Endothelial cell of umbilical vein (primary cell): Measurements from ENCODE around the gene ACSS1. TPM values are rescaled to one million over a fixed set of nuclear protein-coding genes. Genes with fewer than 3 reads are reported as not detected.

Experiments used
- BruUV-seq: library from RNA; stranded (reverse); fragments of 400-500 nt; replicated peaks from 2 replicates; lab custom pipeline; 2021; lab: Mats Ljungman, UMichigan
- CTCF ChIA-PET: fragments of 300-600, 350-600 bp; sonication (Branson Sonifier 250); formaldehyde crosslinking; loops from one replicate; lab custom pipeline; 2021; ENCODE audit warnings: antibody characterized with exemption, inconsistent platforms; lab: Charles Lee
- POLR2A ChIA-PET: fragments of 300-600, 350-600 bp; sonication (Branson Sonifier 250); formaldehyde crosslinking; loops from one replicate; lab custom pipeline; 2021; ENCODE audit warnings: antibody characterized with exemption, inconsistent platforms; lab: Charles Lee
- DNase-seq: peaks from one replicate; pipeline ENCODE4 v3.0.0-alpha.2; 2011; ENCODE audit warnings: low read depth, low spot score
- FAIRE-seq: peaks from 2 replicates; lab custom pipeline; 2011; peaks lifted over from hg19 to GRCh38; lab: Jason Lieb, UNC
- H2AFZ ChIP-seq: 2 replicates; pipeline ENCODE4 v1.6.0; 2012; ENCODE audit warnings: low read depth, low read length, control low read depth, inconsistent platforms
- H3K27ac ChIP-seq: 2 replicates; pipeline ENCODE4 v1.5.1; 2011; ENCODE audit warnings: low read depth, mild to moderate bottlenecking, control low read depth, low read length, moderate library complexity; ENCODE audit not compliant: insufficient read depth
- H3K27me3 ChIP-seq, 2 experiments: 2 replicates each; pipeline versions ENCODE4 v1.6.0 to v1.6.1; 2011; ENCODE audit warnings: low read length in 2 of 2, mixed read lengths in 1 of 2; ENCODE audit not compliant: control insufficient read depth in 2 of 2, insufficient read depth in 2 of 2
- H3K36me3 ChIP-seq, 2 experiments: 2 replicates in 1 of 2; 3 replicates in 1 of 2; pipeline ENCODE4 v1.5.1; 2011; ENCODE audit warnings: low read length in 2 of 2, mild to moderate bottlenecking in 1 of 2, moderate library complexity in 1 of 2; ENCODE audit not compliant: control insufficient read depth in 2 of 2, insufficient read depth in 2 of 2; ENCODE audit errors: extremely low read depth in 1 of 2
- H3K4me1 ChIP-seq: 3 replicates; pipeline ENCODE4 v1.5.1; 2011; ENCODE audit warnings: mild to moderate bottlenecking, low read length; ENCODE audit not compliant: control insufficient read depth, insufficient read depth; ENCODE audit errors: extremely low read depth
- H3K4me2 ChIP-seq: 2 replicates; pipeline ENCODE4 v1.6.1; 2011; ENCODE audit warnings: low read length, control low read depth, mixed read lengths; ENCODE audit not compliant: insufficient read depth
- H3K4me3 ChIP-seq, 3 experiments: fragments of 200-600 bp in 1 of 3; sonication (generic), shearing (Covaris generic) in 1 of 3; replicated peaks in 1 of 3; 2 replicates each; pipeline ENCODE4 v1.5.1; 2011 to 2016; ENCODE audit warnings: control low read depth in 3 of 3, low read length in 3 of 3, mild to moderate bottlenecking in 2 of 3, inconsistent platforms in 1 of 3, low read depth in 1 of 3, moderate library complexity in 1 of 3; ENCODE audit not compliant: insufficient read depth in 1 of 3
- H3K79me2 ChIP-seq: 2 replicates; pipeline ENCODE4 v1.6.0; 2012; ENCODE audit warnings: low read length, inconsistent platforms; ENCODE audit not compliant: control insufficient read depth, insufficient read depth
- H3K9ac ChIP-seq: replicated peaks from 2 replicates; pipeline ENCODE3; 2011; ENCODE audit warnings: low read length, control low read depth; ENCODE audit not compliant: insufficient read depth; ENCODE audit errors: extremely low read depth
- H3K9me1 ChIP-seq: replicated peaks from 3 replicates; pipeline ENCODE4 v1.6.0; 2011; ENCODE audit warnings: mild to moderate bottlenecking, low read length; ENCODE audit not compliant: control insufficient read depth, insufficient read depth; ENCODE audit errors: extremely low read depth
- H3K9me3 ChIP-seq: replicated peaks from 2 replicates; pipeline ENCODE4 v1.5.1; 2012; ENCODE audit warnings: low read length, inconsistent platforms; ENCODE audit not compliant: control insufficient read depth, insufficient read depth
- H4K20me1 ChIP-seq: replicated peaks from 2 replicates; pipeline ENCODE3; 2011; ENCODE audit warnings: mild to moderate bottlenecking, low read length; ENCODE audit not compliant: control insufficient read depth, insufficient read depth; ENCODE audit errors: extremely low read depth
- CTCF ChIP-seq, 2 donors: IDR thresholded peaks; 1 replicate in 1 of 2; 2 replicates in 1 of 2; pipeline ENCODE4 v1.5.1; 2011; ENCODE audit warnings: low read length in 2 of 2, mild to moderate bottlenecking in 2 of 2, moderate library complexity in 2 of 2, control low read depth in 1 of 2, inconsistent platforms in 1 of 2, low read depth in 1 of 2; ENCODE audit not compliant: insufficient read depth in 1 of 2; ENCODE audit errors: extremely low read depth in 1 of 2
- EZH2 ChIP-seq: IDR thresholded peaks from 2 replicates; pipeline ENCODE4 v1.6.1; 2012; ENCODE audit warnings: borderline replicate concordance, low read depth, mild to moderate bottlenecking, moderate library complexity, low read length, inconsistent platforms; ENCODE audit not compliant: severe bottlenecking
- FOS ChIP-seq: IDR thresholded peaks from 2 replicates; pipeline ENCODE4 v1.6.1; 2011; ENCODE audit warnings: mild to moderate bottlenecking, low read length, moderate library complexity, borderline replicate concordance; ENCODE audit not compliant: insufficient read depth
- GATA2 ChIP-seq: IDR thresholded peaks from 2 replicates; pipeline ENCODE4 v1.7.0; 2011; ENCODE audit warnings: low read depth, mild to moderate bottlenecking, moderate library complexity, mixed read lengths, low read length; ENCODE audit not compliant: insufficient read length, insufficient read depth
- JUN ChIP-seq: IDR thresholded peaks from 2 replicates; pipeline ENCODE4 v1.6.1; 2011; ENCODE audit warnings: borderline replicate concordance, low read depth; ENCODE audit not compliant: insufficient read length, insufficient read depth
- MAX ChIP-seq: IDR thresholded peaks from 2 replicates; pipeline ENCODE4 v1.6.1; 2011; ENCODE audit not compliant: insufficient read depth, insufficient read length
- MYC ChIP-seq: IDR thresholded peaks from one replicate; pipeline ENCODE4 v1.6.1; 2011; ENCODE audit warnings: mild to moderate bottlenecking, low read depth, low read length
- POLR2A ChIP-seq: IDR thresholded peaks from 2 replicates; pipeline ENCODE4 v1.6.1; 2012; ENCODE audit warnings: low read depth, mild to moderate bottlenecking, control low read depth, low read length
- POLR2AphosphoS5 ChIP-seq: IDR thresholded peaks from 2 replicates; pipeline ENCODE4 v1.6.1; 2012; ENCODE audit warnings: low read depth, mild to moderate bottlenecking, control low read depth, low read length, moderate library complexity; ENCODE audit not compliant: insufficient read depth
- dilution Hi-C: fragments of 300-500 bp; cut with MboI; formaldehyde crosslinking; loops from one replicate; pipeline ENCODE4 v1.15.0; 2019; ENCODE audit warnings: low sequenced_read_pairs; ENCODE audit not compliant: extremely low pct_ligation_motif_present
- intact Hi-C: fragments of 100-400 bp; cut with micrococcal nuclease; formaldehyde crosslinking; loops from one replicate; pipeline ENCODE4 v1.10.0; 2022
- polyA plus RNA-seq, 4 experiments: library from polyadenylated mRNA; depleted of rRNA in 3 of 4; stranded (reverse) in 3 of 4; unstranded in 1 of 4; fragments of >200 nt; gene quantifications; 2 replicates each; pipeline versions ENCODE4 v1.2.1 to v1.2.3, GENCODE V29; 2011 to 2012; ENCODE audit warnings: missing spikeins in 1 of 4
- total RNA-seq: library from RNA; stranded (reverse); gene quantifications from 2 replicates; pipeline ENCODE4 v1.2.3, GENCODE V29; 2021

Gene ACSS1
- total and polyA plus RNA-seq, 2 donors (not counting 3 experiments of a cell fraction or from before 2014, with no cell fraction given) = 6.2 to 17.9 TPM

- peaks cover 48 to 77% of the 10 kb centered on the region in 2 experiments for H3K27me3 ChIP-seq
- no peaks in the 10 kb centered on the region for H3K9me1 ChIP-seq
- H3K4me1 ChIP-seq = no peaks in the 10 kb centered on the region
- intact Hi-C loops (no loop called here), dilution Hi-C loops (no loop called here)
- H2AFZ ChIP-seq = no peak overlapping the region
- no peak overlapping the region for H3K9ac ChIP-seq
- H3K4me3 ChIP-seq = no peak overlapping the region
- H3K9me3 ChIP-seq = no peaks in the 10 kb centered on the region
- DNase-seq = no peak
- no peak overlapping the region for H3K4me2 ChIP-seq
- H3K36me3 ChIP-seq = no peaks in the 10 kb centered on the region
- CTCF ChIA-PET = interaction anchor here (1.3 to 1.8 kb wide), 3 partner anchors 101 to 321 kb away, joined by 3 to 5 read pairs (median 3); no protein-coding TSS in a partner anchor
- no peaks in the 10 kb centered on the region for H4K20me1 ChIP-seq
- BruUV-seq = no TSS peak
- TF ChIP-seq MAX (no peak), EZH2 (peak; percentile 67)
- POLR2A ChIA-PET = no interaction called here
- no peak for FAIRE-seq
- no peaks in the 10 kb centered on the region for H3K79me2 ChIP-seq
- no peak overlapping the region for H3K27ac ChIP-seq
These were observed 19.8 kb upstream of the ACSS1 start for GRCh38 chr20:25077610-25078169.

GRCh38 chr20:25076731-25077609 is 19.0 kb upstream of the ACSS1 start:
- Histone ChIP-seq H4K20me1 (no peaks in the 10 kb centered on the region), H3K4me3 (no peak overlapping the region), H3K79me2 (no peaks in the 10 kb centered on the region), H3K27me3 (peaks cover 41 to 74% of the 10 kb centered on the region in 2 experiments), H3K9ac (no peak overlapping the region), H3K27ac (no peak overlapping the region), H3K4me1 (no peaks in the 10 kb centered on the region), H3K9me3 (no peaks in the 10 kb centered on the region), H3K9me1 (no peaks in the 10 kb centered on the region), H3K36me3 (no peaks in the 10 kb centered on the region), H3K4me2 (no peak overlapping the region), H2AFZ (no peak overlapping the region)
- POLR2A ChIA-PET = no interaction called here
- dilution Hi-C loops = no loop called here
- no peak for FAIRE-seq
- DNase-seq = no peak
- no peak for TF ChIP-seq EZH2
- no peak for TF ChIP-seq POLR2AphosphoS5
- TF ChIP-seq CTCF (IDR thresholded peaks at IDR 0.05; ENCODE audit: extremely low read depth in 1 of 2, insufficient read depth in 1 of 2, low read depth in 1 of 2, low read length in 2 of 2) = no peak
- TF ChIP-seq POLR2A = no peak
- TF ChIP-seq JUN = no peak
- no peak for TF ChIP-seq GATA2
- TF ChIP-seq MYC = no peak
- TF ChIP-seq MAX = no peak
- TF ChIP-seq FOS = no peak
- CTCF ChIA-PET = interaction anchor here (1.3 kb wide), 1 partner anchor 102 kb away, joined by 3 read pairs; no protein-coding TSS in a partner anchor
- BruUV-seq = no TSS peak
- intact Hi-C loops = no loop called here
